ENCODE data around the gene NDUFA8. TPM values are rescaled to one million over a fixed set of nuclear protein-coding genes. Genes with fewer than 3 reads are reported as not detected.

The NDUFA8 gene
- total RNA-seq, 1 experiment from 2014 or later = 38.8 TPM

DNA sequence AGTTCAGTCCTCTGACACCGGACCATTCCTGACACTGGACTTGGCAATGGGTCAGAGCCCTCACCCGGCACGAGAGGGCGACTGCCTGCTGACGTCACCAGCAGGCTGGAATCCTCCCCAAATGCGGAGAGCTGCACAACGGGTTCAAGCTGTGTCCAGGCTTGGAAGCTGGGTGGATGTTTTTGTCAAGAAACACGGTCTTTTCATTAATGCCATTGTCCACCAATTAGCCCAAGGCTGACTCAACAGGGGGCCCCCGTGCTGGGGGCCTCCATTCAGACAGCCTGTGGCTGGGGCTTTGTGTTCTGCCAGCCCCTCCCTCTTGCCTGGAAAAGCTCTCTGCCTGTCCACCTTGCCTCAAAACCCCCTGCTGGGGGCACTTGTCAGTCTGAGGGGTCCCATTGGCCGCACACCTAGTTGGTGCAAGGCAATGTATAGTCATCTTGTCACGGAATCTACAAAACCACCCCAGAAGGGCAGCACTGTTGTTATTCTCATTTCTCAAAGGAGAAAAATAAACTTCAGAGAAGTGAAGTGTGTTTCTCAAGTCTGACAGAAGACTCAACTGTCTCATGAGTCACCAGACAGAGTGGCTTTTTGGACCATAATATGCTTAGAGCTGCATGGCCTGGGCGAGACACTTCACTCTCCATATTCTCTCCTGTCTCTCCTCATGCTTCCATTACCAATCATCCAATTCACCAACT lies 24.6 kb downstream of the NDUFA8 start:
- no TSS peak for BruUV-seq (replicated peaks)
- TF ChIP-seq, protein P1, sequence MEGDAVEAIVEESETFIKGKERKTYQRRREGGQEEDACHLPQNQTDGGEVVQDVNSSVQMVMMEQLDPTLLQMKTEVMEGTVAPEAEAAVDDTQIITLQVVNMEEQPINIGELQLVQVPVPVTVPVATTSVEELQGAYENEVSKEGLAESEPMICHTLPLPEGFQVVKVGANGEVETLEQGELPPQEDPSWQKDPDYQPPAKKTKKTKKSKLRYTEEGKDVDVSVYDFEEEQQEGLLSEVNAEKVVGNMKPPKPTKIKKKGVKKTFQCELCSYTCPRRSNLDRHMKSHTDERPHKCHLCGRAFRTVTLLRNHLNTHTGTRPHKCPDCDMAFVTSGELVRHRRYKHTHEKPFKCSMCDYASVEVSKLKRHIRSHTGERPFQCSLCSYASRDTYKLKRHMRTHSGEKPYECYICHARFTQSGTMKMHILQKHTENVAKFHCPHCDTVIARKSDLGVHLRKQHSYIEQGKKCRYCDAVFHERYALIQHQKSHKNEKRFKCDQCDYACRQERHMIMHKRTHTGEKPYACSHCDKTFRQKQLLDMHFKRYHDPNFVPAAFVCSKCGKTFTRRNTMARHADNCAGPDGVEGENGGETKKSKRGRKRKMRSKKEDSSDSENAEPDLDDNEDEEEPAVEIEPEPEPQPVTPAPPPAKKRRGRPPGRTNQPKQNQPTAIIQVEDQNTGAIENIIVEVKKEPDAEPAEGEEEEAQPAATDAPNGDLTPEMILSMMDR (IDR thresholded peaks at IDR 0.05; ENCODE audit: unreplicated experiment) = no peak
- no peak overlapping the region for H3K4me3 Mint-ChIP-seq (ENCODE audit: low read depth, unreplicated experiment)
- intact Hi-C loops (cut with micrococcal nuclease; ENCODE audit: unreplicated experiment) = no loop called here
- no peaks in the 10 kb centered on the region for H3K9me3 Mint-ChIP-seq (ENCODE audit: low read depth, unreplicated experiment)
- CTCF ChIA-PET = interaction anchor here (0.6 kb wide), 1 partner anchor 254 kb away, joined by 6 read pairs; no protein-coding TSS in a partner anchor
- peaks cover 18% of the 10 kb centered on the region for H3K27me3 Mint-ChIP-seq (ENCODE audit: unreplicated experiment)
- no peak overlapping the region for H3K27ac Mint-ChIP-seq (ENCODE audit: unreplicated experiment)
- DNase-seq = no peak
- no peaks in the 10 kb centered on the region for H3K4me1 Mint-ChIP-seq (ENCODE audit: low read depth, unreplicated experiment)
- no peaks in the 10 kb centered on the region for H3K36me3 Mint-ChIP-seq (ENCODE audit: insufficient read depth, unreplicated experiment)

- no peak for DNase-seq
- H3K4me3 Mint-ChIP-seq (ENCODE audit: low read depth, unreplicated experiment) = no peak overlapping the region
- CTCF ChIA-PET = interaction anchor here (1.2 kb wide), 1 partner anchor 9 kb away, joined by 3 read pairs; no protein-coding TSS in a partner anchor
- H3K4me1 Mint-ChIP-seq (ENCODE audit: low read depth, unreplicated experiment) = no peaks in the 10 kb centered on the region
- no TSS peak for BruUV-seq (replicated peaks)
- H3K27ac Mint-ChIP-seq (ENCODE audit: unreplicated experiment) = no peak overlapping the region
- TF ChIP-seq, protein P1 (IDR thresholded peaks at IDR 0.05; ENCODE audit: unreplicated experiment) = no peak
- H3K36me3 Mint-ChIP-seq (ENCODE audit: insufficient read depth, unreplicated experiment) = no peaks in the 10 kb centered on the region
- peaks cover 18% of the 10 kb centered on the region for H3K27me3 Mint-ChIP-seq (ENCODE audit: unreplicated experiment)
- intact Hi-C loops (cut with micrococcal nuclease; ENCODE audit: unreplicated experiment) = no loop called here
- no peaks in the 10 kb centered on the region for H3K9me3 Mint-ChIP-seq (ENCODE audit: low read depth, unreplicated experiment)
Observed at GRCh38 chr9:122133984-122134535, 25.5 kb downstream of the NDUFA8 start.

DNA sequence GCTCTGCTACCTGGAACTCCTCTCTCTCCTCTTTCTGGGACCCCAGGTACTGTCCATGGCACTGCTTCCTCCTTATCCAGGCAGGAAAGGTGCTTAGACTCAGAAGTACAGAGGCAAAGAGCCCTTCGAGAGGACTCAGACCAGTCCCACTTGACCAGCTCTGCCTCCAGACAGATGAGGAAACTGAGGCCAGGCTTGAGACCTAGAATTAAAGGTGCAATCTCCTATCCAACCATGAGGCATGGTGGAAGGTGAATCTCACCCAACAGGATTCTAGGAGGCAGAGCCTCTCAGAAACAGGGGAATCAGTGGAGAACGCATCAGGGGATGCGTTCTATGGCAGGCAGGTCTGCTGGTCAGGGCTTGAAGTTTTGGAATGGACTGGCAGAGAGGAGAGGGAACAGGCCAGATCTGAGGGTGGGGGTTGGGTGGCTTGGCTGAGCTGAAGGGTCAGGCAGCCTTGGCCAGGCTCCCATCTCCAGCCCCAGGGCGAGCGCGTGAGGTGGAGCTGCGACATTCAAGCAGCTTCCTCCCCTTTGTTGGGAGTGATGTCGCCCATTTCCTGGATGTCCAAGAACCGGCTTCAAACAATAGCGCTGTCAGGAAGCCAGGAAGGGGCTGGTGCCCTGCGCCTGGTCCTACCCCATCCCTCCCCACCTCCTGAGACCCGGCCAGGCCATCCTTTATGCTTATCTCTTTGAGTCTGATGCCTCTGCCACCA lies 26.2 kb downstream of the NDUFA8 start:
- intact Hi-C loops (cut with micrococcal nuclease; ENCODE audit: unreplicated experiment) = no loop called here
- no peaks in the 10 kb centered on the region for H3K4me1 Mint-ChIP-seq (ENCODE audit: low read depth, unreplicated experiment)
- DNase-seq = no peak
- H3K27me3 Mint-ChIP-seq (ENCODE audit: unreplicated experiment) = peaks cover 18% of the 10 kb centered on the region
- H3K27ac Mint-ChIP-seq (ENCODE audit: unreplicated experiment) = no peak overlapping the region
- CTCF ChIA-PET = interaction anchor here (1.2 kb wide), 1 partner anchor 8 kb away, joined by 3 read pairs; no protein-coding TSS in a partner anchor
- BruUV-seq (replicated peaks) = no TSS peak
- H3K4me3 Mint-ChIP-seq (ENCODE audit: low read depth, unreplicated experiment) = no peak overlapping the region
- H3K9me3 Mint-ChIP-seq (ENCODE audit: low read depth, unreplicated experiment) = no peaks in the 10 kb centered on the region
- TF ChIP-seq, protein P1 (IDR thresholded peaks at IDR 0.05; ENCODE audit: unreplicated experiment) = no peak
- H3K36me3 Mint-ChIP-seq (ENCODE audit: insufficient read depth, unreplicated experiment) = no peaks in the 10 kb centered on the region

GRCh38 chr9:122132539-122132938 lies 27.0 kb downstream of the NDUFA8 start:
- CTCF ChIA-PET = no interaction called here
- Mint-ChIP-seq H3K27ac (ENCODE audit: unreplicated experiment) (no peak overlapping the region), H3K36me3 (ENCODE audit: insufficient read depth, unreplicated experiment) (no peaks in the 10 kb centered on the region), H3K27me3 (ENCODE audit: unreplicated experiment) (peaks cover 18% of the 10 kb centered on the region), H3K9me3 (ENCODE audit: low read depth, unreplicated experiment) (no peaks in the 10 kb centered on the region), H3K4me1 (ENCODE audit: low read depth, unreplicated experiment) (no peaks in the 10 kb centered on the region), H3K4me3 (ENCODE audit: low read depth, unreplicated experiment) (no peak overlapping the region)
- no peak for DNase-seq
- TF ChIP-seq, protein P1 (IDR thresholded peaks at IDR 0.05; ENCODE audit: unreplicated experiment) = no peak
- intact Hi-C loops (cut with micrococcal nuclease; ENCODE audit: unreplicated experiment) = no loop called here
- BruUV-seq (replicated peaks) = no TSS peak

All from Calu3 (cell line).